Caco-2 (cell line): ENCODE data around the gene HPN. TPM values are rescaled to one million over a fixed set of nuclear protein-coding genes. Genes with fewer than 3 reads are reported as not detected.

ENCODE experiments used
- BruUV-seq: library from RNA; stranded (reverse); fragments of 400-500 nt; replicated peaks from 2 replicates; lab custom pipeline; 2021; lab: Mats Ljungman, UMichigan
- CTCF ChIA-PET: fragments of 300-600 bp; sonication (Branson Sonifier 250); formaldehyde crosslinking; loops from one replicate; lab custom pipeline; 2022; ENCODE audit warnings: antibody characterized with exemption; lab: Charles Lee
- POLR2A ChIA-PET: fragments of 300-600 bp; sonication (Branson Sonifier 250); formaldehyde crosslinking; loops from one replicate; lab custom pipeline; 2022; ENCODE audit warnings: antibody characterized with exemption; lab: Charles Lee
- DNase-seq, 2 experiments: peaks; one replicate each; pipeline versions ENCODE4 v3.0.0 to v3.0.0-alpha.2; 2020 to 2022
- H3K27me3 ChIP-seq: replicated peaks from 2 replicates; pipeline ENCODE4 v1.6.0; 2011; ENCODE audit warnings: low read length; ENCODE audit not compliant: control insufficient read depth, insufficient read depth
- H3K36me3 ChIP-seq: 2 replicates; pipeline ENCODE4 v1.5.1; 2011; ENCODE audit warnings: low read length; ENCODE audit not compliant: control insufficient read depth, insufficient read depth
- H3K4me1 ChIP-seq: fragments of 250-450 bp; sonication (Bioruptor Pico); 2 replicates; pipeline ENCODE4 v1.5.1; 2020; ENCODE audit warnings: mild to moderate bottlenecking
- H3K4me3 ChIP-seq: 2 replicates; pipeline ENCODE4 v1.5.1; 2011; ENCODE audit warnings: low read depth, mild to moderate bottlenecking, control low read depth, low read length
- H3K9me3 ChIP-seq: fragments of 250-450 bp; sonication (Bioruptor Pico); 2 replicates; pipeline ENCODE4 v1.5.1; 2020; ENCODE audit warnings: mild to moderate bottlenecking, moderate library complexity
- H3K27ac Mint-ChIP-seq: one replicate; pipeline ENCODE4 v1.8.0; 2022; ENCODE audit warnings: mixed read lengths; ENCODE audit not compliant: unreplicated experiment
- H3K27me3 Mint-ChIP-seq: one replicate; pipeline ENCODE4 v1.8.0; 2022; ENCODE audit warnings: mixed read lengths; ENCODE audit not compliant: insufficient read depth, unreplicated experiment
- H3K36me3 Mint-ChIP-seq: one replicate; pipeline ENCODE4 v1.8.0; 2022; ENCODE audit warnings: mild to moderate bottlenecking, mixed read lengths; ENCODE audit not compliant: insufficient read depth, unreplicated experiment
- H3K4me1 Mint-ChIP-seq: one replicate; pipeline ENCODE4 v1.8.0; 2022; ENCODE audit warnings: low read depth, mixed read lengths; ENCODE audit not compliant: unreplicated experiment
- H3K4me3 Mint-ChIP-seq: one replicate; pipeline ENCODE4 v1.8.0; 2022; ENCODE audit warnings: mild to moderate bottlenecking, moderate library complexity, mixed read lengths; ENCODE audit not compliant: unreplicated experiment
- H3K9me3 Mint-ChIP-seq: one replicate; pipeline ENCODE4 v1.8.0; 2022; ENCODE audit warnings: mixed read lengths; ENCODE audit not compliant: unreplicated experiment
- intact Hi-C: fragments of 100-400 bp; cut with micrococcal nuclease; formaldehyde crosslinking; loops from one replicate; pipeline ENCODE4 v1.10.0; 2022; ENCODE audit not compliant: unreplicated experiment
- total RNA-seq: library from RNA; stranded (reverse); gene quantifications from 2 replicates; pipeline ENCODE4 v1.2.3, GENCODE V29; 2022
- TF ChIP-seq, protein P1 (sequence below), 2 experiments: fragments of 200-600 bp in 1 of 2; IDR thresholded peaks; 1 replicate in 1 of 2; 2 replicates in 1 of 2; pipeline versions ENCODE4 v1.5.1 to v1.8.0; 2011 to 2022; ENCODE audit warnings: antibody characterized with exemption in 1 of 2, control low read depth in 1 of 2, inconsistent platforms in 1 of 2, low read depth in 1 of 2, low read length in 1 of 2, mild to moderate bottlenecking in 1 of 2, moderate library complexity in 1 of 2; ENCODE audit not compliant: insufficient read depth in 1 of 2, severe bottlenecking in 1 of 2, unreplicated experiment in 1 of 2

The HPN gene
- total RNA-seq, 1 experiment from 2014 or later, result 20.8 TPM

DNA sequence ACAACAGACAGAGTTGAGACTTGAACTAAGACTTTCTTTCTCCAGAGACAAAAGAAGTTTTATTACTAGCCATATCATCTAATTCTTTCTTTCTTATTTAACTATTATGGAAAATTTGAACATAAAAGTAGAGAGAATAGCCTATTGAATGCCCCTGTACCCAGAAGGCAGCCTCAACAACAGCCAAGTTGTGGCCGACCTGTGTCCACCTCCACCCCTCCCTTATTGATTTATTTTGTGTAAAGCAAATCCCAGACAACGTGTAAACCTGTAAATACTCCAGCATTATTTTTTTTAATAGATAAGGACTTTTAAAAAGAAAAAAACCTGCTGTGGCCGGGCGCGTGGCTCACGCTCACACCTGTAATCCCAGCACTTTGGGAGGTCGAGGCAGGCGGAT is 48.0 kb downstream of the HPN start:
- intact Hi-C loops, result loop anchor here (2.0 kb wide), 1 partner anchor 23 kb away; no protein-coding TSS in a partner anchor

DNA sequence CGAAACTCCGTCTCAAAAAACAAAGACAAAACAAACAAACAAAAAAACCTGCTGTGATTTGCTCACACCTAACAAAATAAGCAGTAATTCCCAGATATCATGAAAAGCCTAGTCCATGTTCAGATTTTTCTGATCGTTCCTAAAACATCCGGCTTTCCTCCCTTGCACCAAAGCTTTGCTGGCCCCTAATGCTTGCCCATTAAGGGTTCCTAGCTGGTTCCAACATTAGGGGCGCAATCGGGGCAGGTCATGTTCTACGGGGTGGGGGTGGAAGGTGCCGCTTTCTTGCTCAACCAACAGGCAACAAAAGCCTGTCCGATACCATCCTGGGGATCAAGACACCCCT is 48.6 kb downstream of the HPN start:
- H3K4me3 ChIP-seq, result no peak overlapping the region
- no peaks in the 10 kb centered on the region for H3K36me3 Mint-ChIP-seq
- no peaks in the 10 kb centered on the region for H3K27me3 ChIP-seq
- TF ChIP-seq, protein P1, sequence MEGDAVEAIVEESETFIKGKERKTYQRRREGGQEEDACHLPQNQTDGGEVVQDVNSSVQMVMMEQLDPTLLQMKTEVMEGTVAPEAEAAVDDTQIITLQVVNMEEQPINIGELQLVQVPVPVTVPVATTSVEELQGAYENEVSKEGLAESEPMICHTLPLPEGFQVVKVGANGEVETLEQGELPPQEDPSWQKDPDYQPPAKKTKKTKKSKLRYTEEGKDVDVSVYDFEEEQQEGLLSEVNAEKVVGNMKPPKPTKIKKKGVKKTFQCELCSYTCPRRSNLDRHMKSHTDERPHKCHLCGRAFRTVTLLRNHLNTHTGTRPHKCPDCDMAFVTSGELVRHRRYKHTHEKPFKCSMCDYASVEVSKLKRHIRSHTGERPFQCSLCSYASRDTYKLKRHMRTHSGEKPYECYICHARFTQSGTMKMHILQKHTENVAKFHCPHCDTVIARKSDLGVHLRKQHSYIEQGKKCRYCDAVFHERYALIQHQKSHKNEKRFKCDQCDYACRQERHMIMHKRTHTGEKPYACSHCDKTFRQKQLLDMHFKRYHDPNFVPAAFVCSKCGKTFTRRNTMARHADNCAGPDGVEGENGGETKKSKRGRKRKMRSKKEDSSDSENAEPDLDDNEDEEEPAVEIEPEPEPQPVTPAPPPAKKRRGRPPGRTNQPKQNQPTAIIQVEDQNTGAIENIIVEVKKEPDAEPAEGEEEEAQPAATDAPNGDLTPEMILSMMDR (IDR thresholded peaks at IDR 0.05; ENCODE audit: insufficient read depth in 1 of 2, low read depth in 1 of 2, low read length in 1 of 2, severe bottlenecking in 1 of 2, unreplicated experiment in 1 of 2), result no peak
- no peak for DNase-seq
- no peak overlapping the region for H3K4me3 Mint-ChIP-seq
- ChIA-PET CTCF (no interaction called here), POLR2A (no interaction called here)
- no peaks in the 10 kb centered on the region for H3K27me3 Mint-ChIP-seq
- no peaks in the 10 kb centered on the region for H3K9me3 Mint-ChIP-seq
- H3K27ac Mint-ChIP-seq, result no peak overlapping the region
- BruUV-seq, result no TSS peak
- H3K9me3 ChIP-seq, result no peaks in the 10 kb centered on the region
- intact Hi-C loops, result no loop called here
- H3K4me1 ChIP-seq, result peaks cover 41% of the 10 kb centered on the region
- no peaks in the 10 kb centered on the region for H3K36me3 ChIP-seq
- H3K4me1 Mint-ChIP-seq, result peaks cover 22% of the 10 kb centered on the region

More for the DNA sequence above, 48.0 kb downstream of the HPN start:
- CTCF ChIA-PET, result interaction anchor here (0.6 kb wide), 1 partner anchor 23 kb away, joined by 3 read pairs; no protein-coding TSS in a partner anchor
- no peak for DNase-seq
- no peaks in the 10 kb centered on the region for H3K27me3 Mint-ChIP-seq
- no peak overlapping the region for H3K27ac Mint-ChIP-seq
- peaks cover 19% of the 10 kb centered on the region for H3K4me1 Mint-ChIP-seq
- POLR2A ChIA-PET, result no interaction called here
- H3K9me3 Mint-ChIP-seq, result no peaks in the 10 kb centered on the region
- no peaks in the 10 kb centered on the region for H3K36me3 Mint-ChIP-seq
- no peaks in the 10 kb centered on the region for H3K9me3 ChIP-seq
- no peaks in the 10 kb centered on the region for H3K27me3 ChIP-seq
- BruUV-seq, result no TSS peak
- no peak overlapping the region for H3K4me3 ChIP-seq
- peaks cover 35% of the 10 kb centered on the region for H3K4me1 ChIP-seq
- no peak overlapping the region for H3K4me3 Mint-ChIP-seq
- no peaks in the 10 kb centered on the region for H3K36me3 ChIP-seq
- TF ChIP-seq, protein P1 (IDR thresholded peaks at IDR 0.05; ENCODE audit: insufficient read depth in 1 of 2, low read depth in 1 of 2, low read length in 1 of 2, severe bottlenecking in 1 of 2, unreplicated experiment in 1 of 2), result no peak

DNA sequence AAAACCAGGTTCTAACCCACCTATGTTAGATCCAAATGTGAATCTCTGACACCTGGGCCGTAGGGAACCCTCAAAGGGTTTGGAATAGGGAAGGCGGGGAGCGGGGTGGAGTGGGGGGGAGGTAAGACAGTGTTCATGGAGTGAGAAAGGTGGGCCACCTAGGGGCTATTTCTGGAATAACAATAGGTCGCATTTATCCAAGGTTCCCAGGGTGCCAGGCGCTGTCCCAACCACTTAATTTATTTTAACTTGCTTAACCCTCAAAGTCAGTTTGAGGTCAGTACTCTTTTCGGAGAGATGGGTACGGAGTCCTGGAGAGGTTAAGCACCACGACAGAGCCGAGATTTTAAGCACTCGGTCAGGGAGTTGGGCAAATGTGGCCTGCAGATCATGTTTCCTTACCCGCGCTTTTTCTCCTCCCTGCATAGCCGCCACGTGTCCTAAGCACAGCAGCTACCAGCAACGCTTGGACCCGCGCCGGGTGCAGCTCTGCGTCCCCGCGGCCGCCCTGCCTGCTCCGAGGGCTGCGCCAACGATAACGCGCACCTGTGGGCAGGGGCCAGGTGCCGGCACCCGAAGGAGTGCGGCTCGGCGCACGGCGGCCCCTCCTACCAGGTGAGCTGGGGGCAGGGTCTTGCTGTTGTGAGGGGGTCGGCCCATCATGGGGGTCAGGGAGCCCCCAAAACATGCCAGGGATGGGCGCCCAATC is 49.1 kb downstream of the HPN start:
- POLR2A ChIA-PET, result no interaction called here
- Mint-ChIP-seq H3K27me3 (no peaks in the 10 kb centered on the region), H3K36me3 (no peaks in the 10 kb centered on the region), H3K27ac (no peak overlapping the region), H3K4me1 (peaks cover 27% of the 10 kb centered on the region), H3K9me3 (no peaks in the 10 kb centered on the region), H3K4me3 (no peak overlapping the region)
- intact Hi-C loops, result no loop called here
- no TSS peak for BruUV-seq
- TF ChIP-seq, protein P1 (IDR thresholded peaks at IDR 0.05; ENCODE audit: insufficient read depth in 1 of 2, low read depth in 1 of 2, low read length in 1 of 2, severe bottlenecking in 1 of 2, unreplicated experiment in 1 of 2), result peak; percentile 38 to 77
- peak in 1 of 2 experiments; percentile 57 for DNase-seq
- Histone ChIP-seq H3K36me3 (no peaks in the 10 kb centered on the region), H3K4me1 (peaks cover 41% of the 10 kb centered on the region), H3K4me3 (no peak overlapping the region), H3K27me3 (no peaks in the 10 kb centered on the region), H3K9me3 (no peaks in the 10 kb centered on the region)
- CTCF ChIA-PET, result no interaction called here
